HG02623 (cell line): ENCODE results near the gene RNF2.
"Not testable (repeated sequence)": the region's sequence is repeated elsewhere in the genome, so short reads cannot be mapped to it uniquely, and the experiment has no call there.

ENCODE experiments used
- ATAC-seq: cut with Tn5 transposase; IDR thresholded peaks from one replicate; pipeline ENCODE4 v1.9.1; 2021; ENCODE audit warnings: moderate library complexity; ENCODE audit not compliant: unreplicated experiment

Gene RNF2

DNA sequence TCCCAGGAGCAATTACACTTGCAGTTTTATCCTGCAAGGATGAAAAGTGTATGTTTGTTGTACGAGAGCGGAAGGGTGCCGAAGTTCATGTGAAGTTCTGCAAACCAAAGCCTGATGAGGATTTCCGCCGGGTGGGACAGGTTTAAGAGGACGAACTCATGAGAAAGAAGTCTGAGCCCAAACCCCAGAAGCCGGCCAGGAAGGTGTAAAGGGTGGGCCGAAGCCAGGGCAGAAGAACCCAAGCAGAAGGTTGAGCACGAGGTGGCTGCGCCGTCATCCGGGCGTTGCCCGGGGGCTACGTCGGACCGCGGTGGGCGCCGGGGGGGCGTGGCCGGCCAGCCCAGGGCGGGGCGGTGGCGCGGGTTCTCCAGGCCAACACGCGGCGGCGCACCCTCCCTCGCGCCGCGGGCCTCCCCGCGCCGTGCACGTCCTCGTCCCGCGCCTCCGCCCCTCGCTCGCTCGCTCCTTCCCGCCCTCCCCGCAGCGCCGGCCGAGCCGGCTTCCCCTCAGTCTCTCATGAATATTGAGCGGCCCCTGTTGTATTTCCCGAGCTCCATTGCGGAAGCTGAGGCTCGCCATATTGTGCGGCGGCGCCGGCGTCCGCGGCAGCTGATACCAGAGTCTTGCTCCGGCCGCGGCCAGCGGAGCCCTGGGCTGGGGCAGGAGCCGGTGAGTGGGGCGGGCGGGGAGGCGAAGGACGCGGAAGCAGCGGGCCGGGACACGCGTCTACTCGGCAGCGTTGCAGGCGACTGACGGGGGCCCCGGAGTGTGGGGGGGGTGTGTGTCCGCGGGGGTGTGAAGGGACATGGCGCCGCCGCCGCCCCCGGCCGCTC is at the start of gene RNF2:
RNF2 (plus strand) TSS at position 578 of the 833 bp plus-strand sequence. CDS start 41,996 bp downstream, outside the sequence.
- peak; percentile 84 for ATAC-seq

DNA sequence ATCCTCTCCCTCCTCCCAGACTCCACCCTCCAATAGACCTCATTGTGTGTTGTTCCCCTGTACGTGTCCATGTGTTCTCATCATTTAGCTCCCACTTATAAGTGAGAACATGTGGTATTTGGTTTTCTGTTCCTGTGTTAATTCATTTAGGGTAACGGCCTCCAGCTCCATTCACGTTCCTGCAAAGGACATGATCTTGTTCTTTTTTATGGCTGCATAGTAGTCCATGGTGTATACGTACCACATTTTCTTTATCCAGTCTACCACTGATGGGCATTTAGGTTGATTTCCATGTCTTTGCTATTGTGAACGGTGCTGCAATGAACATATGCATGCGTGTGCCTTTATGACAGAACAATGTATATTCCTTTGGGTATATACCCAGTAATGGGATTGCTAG is 45.4 kb upstream of the RNF2 start:
- not testable (repeated sequence) for ATAC-seq

DNA sequence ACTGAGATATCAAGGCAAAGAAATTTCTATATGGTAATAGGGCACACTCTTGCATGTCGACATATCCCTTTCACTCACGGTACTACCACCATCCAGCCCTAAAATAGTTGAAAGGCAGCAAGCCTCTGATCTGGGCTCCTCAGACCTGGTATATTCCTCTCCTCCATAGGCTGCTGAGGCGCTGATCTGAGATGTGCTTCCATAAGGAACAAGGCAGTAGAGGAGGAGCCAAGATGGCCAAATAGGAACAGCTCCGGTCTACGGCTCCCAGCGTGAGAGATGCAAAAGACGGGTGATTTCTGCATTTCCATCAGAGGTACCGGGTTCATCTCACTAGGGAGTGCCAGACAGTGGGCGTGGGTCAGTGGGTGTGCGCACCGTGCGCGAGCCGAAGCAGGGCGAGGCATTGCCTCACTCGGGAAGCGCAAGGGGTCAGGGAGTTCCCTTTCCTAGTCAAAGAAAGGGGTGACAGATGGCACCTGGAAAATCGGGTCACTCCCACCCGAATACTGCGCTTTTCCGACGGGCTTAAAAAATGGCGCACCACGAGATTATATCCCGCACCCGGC is 44.0 kb upstream of the RNF2 start:
- ATAC-seq: not testable (repeated sequence)

DNA sequence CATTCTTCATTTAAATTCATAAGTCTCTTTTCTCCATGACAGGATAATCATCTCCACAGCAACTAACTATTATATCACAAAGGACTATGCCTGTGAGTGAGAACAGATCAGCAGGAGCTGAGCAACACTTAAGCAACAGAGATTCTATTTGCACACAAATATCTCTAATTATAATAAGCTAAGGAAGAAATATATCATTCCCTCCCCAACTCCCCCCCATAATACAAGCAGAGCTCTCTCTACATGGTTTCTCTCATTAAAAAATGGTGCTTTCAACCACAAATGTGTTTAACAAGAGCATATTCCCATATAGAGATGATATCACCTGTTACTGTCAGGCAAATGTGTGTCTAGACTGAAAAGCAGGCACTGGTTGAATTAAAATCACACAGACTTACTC is 36.5 kb upstream of the RNF2 start:
- ATAC-seq: no peak

DNA sequence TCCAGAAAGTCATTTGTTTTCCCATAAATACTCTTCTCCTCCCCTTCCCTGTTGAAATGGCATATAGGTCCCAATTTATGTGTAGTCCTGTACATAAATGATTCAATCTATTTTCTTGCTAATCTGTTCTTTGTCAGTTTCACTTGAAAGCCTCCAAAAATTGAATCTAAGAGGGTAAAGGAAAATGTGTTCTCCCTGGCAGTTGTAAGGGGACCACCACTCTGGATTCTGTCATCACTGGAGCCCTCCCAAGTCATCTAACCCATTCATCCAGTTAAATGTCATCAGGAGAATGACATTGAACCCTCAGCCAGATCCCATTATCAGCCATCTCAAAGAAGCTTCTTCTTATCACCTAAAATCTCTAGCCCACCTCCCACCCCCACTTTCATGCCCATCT is 35.0 kb upstream of the RNF2 start:
- no peak for ATAC-seq

DNA sequence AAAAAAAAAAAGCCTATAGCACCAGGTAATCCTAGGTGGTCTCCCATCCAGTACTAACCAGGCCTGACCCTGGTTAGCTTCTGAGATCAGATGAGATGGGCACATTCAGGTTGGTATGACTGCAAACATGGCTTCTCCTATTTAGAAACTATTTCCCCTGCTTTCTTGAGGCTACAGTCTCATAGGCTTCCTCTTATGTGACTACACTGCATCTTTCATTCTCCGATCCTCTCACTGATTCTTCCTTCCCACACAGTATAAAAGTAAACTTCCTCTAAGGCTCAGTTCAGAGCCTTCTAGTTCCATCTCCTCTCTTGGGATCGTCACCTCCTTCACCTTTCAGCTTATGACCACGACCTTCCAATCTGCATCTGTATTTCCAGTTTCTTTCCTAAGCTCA is 30.4 kb upstream of the RNF2 start:
- no peak for ATAC-seq

DNA sequence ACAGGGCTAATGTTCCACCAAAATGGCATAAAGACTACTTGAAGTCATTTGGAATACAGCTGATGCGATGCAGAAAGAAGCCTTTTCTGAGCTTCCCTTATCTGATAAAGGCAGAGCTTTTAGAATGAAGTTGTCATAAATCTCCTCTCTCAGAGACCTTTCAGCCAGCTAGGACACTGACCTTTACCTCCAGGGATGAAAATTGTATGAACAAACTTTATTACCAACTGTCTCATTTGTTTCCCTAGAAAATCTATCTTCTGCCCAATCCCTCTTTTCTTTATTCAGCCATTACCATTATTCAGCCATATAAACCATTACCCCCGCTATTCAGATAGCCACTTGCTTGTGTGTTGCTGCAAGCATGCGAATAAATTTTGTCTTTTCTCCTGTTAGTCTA is 29.7 kb upstream of the RNF2 start:
- no peak for ATAC-seq

DNA sequence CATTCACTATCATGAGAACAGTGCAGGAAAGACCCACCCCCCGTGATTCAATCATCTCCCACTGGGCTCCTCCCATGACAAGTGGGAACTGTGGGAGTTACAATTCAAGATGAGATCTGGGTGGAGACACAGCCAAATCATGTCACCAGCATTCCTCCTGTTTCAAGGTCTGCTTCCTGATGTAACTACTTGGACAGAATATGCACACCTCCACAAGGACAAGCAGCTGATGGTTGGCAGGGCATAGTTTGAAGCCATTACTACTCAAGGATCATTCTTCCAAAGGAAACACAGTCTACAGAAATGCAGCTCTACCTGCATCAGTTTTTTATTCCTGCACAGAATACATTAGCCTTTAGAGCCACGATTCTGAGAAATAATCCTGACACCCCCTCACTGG is 28.5 kb upstream of the RNF2 start:
- no peak for ATAC-seq

DNA sequence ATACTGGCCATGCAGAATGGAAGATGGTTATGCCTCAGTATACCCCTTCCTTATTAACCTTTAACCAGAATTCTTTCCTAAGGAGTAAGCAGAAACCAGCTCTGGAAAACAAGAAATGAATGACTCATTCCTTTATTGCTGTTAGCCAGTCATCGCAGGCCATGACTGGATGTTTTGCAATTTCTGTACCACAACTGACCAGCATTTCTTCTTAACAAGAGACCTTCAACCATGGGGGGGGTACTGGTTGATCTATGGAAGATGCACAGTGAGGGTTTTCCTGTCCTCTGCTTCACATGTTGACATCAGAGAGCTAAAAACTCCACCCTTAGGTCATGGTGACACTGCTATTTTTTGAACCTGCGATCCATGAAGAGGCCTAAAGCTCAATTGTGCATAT is 28.0 kb upstream of the RNF2 start:
- no peak for ATAC-seq

DNA sequence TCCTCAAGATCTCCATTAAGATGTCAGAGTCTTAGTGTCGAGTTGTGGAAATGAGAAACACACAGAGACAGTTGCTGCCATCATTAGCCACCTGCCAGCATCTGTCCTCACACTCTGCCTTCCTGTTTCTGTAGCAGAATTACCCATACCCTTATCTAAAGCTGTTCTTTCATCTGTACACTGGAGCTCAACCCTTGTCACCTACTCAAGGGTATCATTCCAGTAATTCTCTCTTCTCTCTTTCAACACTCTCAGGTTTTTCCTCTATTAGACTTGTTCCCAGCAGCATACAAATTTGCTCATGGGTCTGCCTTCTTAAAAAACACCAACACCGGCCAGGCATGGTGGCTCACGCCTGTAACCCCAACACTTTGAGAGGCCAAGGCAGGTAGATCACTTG is 27.4 kb upstream of the RNF2 start:
- no peak for ATAC-seq

DNA sequence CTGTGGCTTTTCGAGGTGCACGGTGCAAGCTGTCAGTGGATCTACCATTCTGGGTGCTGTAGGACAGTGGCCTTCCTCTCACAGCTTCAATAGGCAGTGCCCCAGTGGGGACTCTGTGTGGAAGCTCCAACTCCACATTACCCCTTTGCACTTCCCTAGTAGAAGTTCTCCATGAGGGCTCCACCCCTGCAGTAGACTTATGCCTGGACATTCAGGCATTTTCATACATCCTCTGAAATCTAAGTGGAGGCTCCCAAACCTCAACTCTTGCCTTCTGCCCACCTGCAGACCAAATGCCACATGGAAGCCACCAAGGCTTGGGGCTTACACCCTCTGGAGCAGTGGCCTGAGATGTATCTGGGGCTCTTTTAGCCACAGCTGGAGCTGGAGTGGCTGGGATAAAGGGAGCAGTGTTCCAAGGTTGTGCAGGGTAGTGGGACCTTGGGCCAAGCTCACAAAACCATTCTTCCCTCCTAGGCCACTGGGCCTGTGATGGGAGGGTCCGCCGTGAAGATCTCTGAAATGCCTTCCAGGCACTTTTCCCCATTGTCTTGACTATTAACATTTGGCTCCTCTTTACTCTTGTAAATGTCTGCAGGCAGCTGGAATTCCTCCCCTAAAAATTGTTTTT is 18.0 kb upstream of the RNF2 start:
- ATAC-seq: no peak

DNA sequence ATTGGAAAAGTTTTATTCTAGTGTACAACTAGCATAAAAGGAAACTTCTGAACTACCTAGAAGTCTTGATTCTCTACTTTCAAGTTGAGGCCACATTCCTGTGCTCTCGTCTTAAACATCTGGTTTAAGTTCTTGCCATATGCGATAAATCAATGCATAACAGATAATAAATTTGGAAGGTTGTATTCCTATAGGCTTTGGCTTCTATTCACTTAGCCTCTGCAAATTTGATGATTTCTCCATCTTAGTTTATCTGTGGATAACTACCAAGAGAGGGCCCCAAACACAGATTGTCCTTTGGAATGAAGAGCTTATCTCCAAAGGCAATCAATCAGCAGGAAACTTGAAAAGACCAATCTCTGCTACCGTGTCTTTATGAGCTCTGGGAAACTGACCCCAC is 11.7 kb upstream of the RNF2 start:
- no peak for ATAC-seq

DNA sequence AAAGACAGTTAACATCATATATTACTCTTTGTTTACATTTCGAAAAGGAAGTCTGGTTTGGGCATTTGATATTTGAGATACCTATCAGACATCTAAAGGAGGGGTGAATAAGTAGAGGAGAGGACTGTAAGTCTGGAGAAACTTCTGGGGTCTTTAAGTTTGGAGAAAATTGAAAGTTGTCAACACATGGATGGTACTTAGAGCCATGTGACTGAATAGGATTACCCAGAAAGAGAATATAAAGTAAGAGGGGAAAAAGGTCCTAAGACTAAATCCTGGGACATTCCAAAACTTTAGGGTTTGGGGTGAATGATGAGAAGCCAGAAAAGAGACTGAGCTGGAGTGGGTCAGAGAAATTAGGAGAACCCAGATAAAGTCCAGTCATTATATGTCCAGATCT is 10.1 kb upstream of the RNF2 start:
- no peak for ATAC-seq

DNA sequence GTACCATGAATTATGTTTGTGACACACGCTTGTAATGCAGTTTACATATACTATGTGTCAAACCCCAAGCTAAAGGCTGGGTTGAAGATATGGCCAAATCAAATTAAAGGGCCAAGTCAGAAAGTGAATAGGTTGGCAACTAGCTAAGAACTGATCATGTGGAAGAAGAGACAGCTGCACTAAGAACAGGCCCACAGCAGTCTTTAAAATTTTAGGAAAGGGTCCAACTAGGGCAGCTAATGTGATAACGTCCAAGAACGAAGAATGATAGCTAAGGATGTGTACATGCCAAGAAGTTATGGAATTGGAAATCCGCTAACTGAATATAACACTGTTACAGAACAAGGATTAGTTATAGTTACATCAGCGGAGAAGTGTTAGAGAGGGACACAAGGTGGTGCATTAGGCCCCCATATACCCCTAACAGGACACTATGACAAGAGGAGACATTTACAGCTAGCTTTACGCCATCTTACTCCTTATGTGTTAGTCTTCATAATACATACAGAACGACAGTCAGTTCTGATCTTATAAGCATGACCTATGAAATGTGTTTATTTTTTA is 6.5 kb upstream of the RNF2 start:
- no peak for ATAC-seq

DNA sequence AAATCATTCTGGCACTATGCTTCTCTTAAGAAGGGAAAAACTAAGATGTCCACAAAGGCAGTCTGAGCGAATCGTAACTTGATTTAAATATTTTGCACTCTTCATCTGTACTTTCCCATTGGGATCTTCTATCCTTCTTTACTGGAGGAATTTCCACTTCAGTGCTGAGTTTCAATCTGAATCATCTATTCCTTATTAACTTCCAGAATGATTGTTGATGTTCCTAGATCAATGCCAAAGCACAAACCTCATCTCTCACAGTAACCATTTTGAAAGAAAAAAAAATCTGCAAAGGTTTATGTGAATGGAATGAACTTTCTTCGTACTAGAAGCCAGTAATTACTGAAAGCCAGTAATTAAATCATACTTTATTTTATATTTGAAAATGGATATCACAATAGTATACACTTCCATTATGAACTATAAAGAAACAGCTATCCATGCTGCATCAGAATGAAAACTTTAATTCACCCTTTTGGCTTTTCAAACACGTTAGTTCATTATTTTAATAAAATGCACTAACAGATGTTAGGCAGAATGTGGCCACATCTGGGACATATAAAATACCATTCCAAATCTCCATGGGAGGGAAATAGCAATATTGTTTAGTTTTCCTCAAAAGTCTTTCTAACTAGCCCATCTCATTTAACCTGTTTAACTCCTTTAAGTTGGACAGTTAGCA is 5.5 kb upstream of the RNF2 start:
- ATAC-seq: no peak

DNA sequence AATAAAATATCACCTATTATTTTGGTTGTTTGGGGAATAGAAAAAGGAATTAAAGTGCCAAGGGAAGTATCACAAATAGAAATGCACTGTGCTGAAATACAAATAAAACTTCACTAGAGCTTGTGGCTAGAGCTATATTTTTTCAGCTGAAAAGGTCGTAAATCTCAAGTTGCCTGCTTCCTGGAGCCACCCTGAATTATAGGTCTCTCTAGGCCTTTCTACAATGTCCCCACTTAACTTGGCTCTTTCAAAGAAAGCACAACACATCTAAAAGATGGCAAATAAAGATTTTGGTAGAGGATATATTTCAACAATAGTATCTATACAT is 5.0 kb upstream of the RNF2 start:
- no peak for ATAC-seq

DNA sequence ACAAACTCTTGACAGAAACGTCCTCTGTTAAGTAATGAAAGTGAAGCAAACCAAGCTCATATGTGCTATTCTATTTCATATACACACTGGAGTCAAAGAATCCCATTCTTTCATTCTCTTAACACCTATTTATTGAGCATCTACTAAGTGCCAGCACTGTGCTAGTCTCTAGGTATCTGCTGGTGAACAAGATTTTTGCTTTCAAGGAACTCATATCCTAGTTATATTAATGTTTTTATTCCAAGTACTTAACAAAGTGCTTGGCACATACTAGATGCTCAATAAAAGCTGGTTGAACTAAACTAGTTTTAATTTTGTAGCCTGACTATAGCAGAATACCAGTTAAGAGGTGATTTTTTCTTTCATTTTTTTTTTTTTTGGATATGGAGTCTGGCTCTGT is 3.6 kb upstream of the RNF2 start:
- ATAC-seq: no peak

DNA sequence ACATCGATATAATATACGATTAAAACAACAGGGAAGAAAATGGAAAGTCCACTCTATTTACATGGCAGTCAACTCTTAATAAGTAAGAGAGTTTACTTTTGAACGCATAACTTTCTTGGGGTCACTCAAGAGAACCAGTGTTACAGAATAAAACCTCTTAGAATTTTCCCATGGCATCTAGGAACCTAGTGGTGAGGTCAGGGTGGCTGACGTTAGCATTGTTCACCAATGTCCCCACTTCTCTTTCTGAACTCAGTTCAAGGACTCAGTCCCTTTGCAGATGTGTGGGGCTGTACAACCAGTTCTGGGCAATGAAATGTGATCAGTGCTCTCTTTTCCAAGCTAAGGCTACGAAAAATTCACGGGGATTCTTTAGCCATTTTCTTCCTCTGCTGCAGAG is 2.6 kb upstream of the RNF2 start:
- ATAC-seq: no peak

DNA sequence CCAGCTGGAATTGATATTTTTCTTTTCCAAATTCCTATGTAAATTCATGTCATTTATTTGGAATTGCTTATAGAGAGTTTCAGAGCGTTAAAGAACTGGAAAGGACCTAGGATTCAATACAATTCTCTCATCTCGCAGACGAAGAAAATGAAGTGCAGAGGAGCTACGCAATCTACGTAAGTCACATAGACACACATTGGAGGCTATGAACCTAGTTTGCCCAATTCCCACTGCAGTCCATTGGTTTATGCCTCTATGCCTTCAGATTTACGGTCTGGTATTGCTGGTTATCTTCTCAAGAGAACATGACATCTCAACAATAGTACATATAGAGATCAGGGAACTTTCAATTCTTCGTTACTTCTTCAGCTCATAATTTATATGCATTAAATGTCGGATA is 971 bp upstream of the RNF2 start:
- no peak for ATAC-seq

DNA sequence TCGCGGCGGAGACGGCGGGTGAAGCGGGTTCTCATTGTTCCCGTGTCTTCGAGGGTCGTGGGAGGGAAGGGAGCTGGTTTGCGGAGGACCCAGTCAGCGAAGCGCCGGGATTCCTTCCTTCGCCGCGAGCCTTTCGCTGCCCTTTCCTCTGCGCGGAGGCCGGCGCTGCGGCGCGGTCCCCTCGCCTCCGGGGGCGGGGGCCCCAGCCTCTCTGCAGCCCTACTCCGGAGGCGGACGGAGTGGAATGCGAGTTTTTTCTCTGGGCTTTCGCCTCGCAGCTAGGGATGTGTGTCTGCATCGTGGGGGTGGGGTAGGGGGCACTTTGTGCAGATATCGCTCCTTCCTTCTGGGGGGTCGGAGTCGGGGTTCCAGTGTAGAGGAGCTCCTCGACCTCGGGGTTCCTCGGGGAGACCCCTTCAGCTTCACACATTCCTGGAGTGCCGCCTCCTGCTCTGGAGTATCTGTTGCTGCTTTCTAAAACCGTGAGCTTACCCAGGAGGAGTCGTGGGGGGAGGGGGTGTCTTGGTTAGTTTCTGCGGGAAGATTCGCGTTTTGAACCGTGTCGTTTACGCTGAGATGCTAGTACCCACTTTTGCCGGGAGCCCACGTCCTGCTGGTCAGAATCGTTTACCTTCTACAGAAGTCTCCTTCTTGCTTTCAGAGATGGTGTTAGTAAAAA is 595 bp downstream of the RNF2 start:
- ATAC-seq: peak; percentile 22

DNA sequence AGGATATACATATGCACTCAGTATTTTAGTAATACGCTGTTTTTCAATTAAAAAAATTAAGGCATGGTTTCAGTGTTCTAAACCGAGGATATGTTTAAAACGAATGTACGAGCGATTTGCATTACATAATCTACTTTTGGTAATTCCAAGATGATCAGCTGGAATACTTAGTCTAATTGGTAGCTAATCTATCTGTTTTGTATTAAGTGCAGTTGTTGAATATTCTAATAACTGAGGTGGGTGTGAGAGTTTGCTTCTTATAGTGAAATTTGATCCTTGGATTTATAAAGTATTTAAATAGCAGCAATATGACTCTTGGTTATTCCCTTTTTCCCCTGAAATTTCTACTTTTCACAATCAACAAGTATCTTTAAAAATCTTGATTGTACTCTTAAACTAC is 1.3 kb downstream of the RNF2 start:
- ATAC-seq: no peak
